SK-N-SH (cell line): ENCODE measurements around the gene MARCHF3. TPM values are rescaled to one million over a fixed set of nuclear protein-coding genes. Genes with fewer than 3 reads are reported as not detected.

Experiments used
- CTCF ChIA-PET: fragments of 300-600, 350-600 bp; formaldehyde crosslinking; extraction: SDS; loops from one replicate; lab custom pipeline; 2021; lab: Yijun Ruan, JAX
- POLR2A ChIA-PET: fragments of 350-600 bp; sonication (Branson Sonifier 250); formaldehyde crosslinking; extraction: SDS; loops from one replicate; lab custom pipeline; 2020; ENCODE audit warnings: antibody characterized with exemption, inconsistent platforms; lab: Yijun Ruan, JAX
- DNase-seq: peaks from one replicate; pipeline ENCODE4 v3.0.0; 2012
- H2AFZ ChIP-seq: fragments of 200-600 bp; sonication (generic); 2 replicates; pipeline ENCODE4 v1.8.1; 2016; ENCODE audit warnings: antibody characterized with exemption, mild to moderate bottlenecking, low read depth
- H3F3A ChIP-seq: fragments of 200-600 bp; sonication (generic); replicated peaks from 2 replicates; pipeline ENCODE3; 2016; ENCODE audit warnings: antibody characterized with exemption, mild to moderate bottlenecking; ENCODE audit not compliant: insufficient read depth
- H3K27ac ChIP-seq, 2 experiments: fragments of 200-500 bp in 1 of 2; fragments of 200-600 bp in 1 of 2; sonication (Bioruptor generic) in 1 of 2; sonication (generic), shearing (Covaris generic) in 1 of 2; 2 replicates each; pipeline versions ENCODE4 v1.5.1 to v1.6.1; 2014 to 2016; ENCODE audit warnings: low read depth in 2 of 2, inconsistent platforms in 1 of 2, low read length in 1 of 2, mild to moderate bottlenecking in 1 of 2, mixed read lengths in 1 of 2
- H3K27me3 ChIP-seq: fragments of 200-600 bp; sonication (generic), shearing (Covaris generic); 2 replicates; pipeline ENCODE4 v1.6.1; 2016; ENCODE audit warnings: mixed run types; ENCODE audit not compliant: insufficient read depth
- H3K36me3 ChIP-seq, 2 experiments: fragments of 200-500 bp in 1 of 2; fragments of 200-600 bp in 1 of 2; sonication (Bioruptor generic) in 1 of 2; sonication (generic) in 1 of 2; replicated peaks in 1 of 2; 2 replicates each; pipeline versions ENCODE3 to v1.5.1; 2014 to 2016; ENCODE audit warnings: low read length in 1 of 2, mild to moderate bottlenecking in 1 of 2; ENCODE audit not compliant: insufficient read depth in 2 of 2, control insufficient read depth in 1 of 2
- H3K4me1 ChIP-seq, 2 experiments: fragments of 200-500 bp in 1 of 2; fragments of 200-600 bp in 1 of 2; sonication (Bioruptor generic) in 1 of 2; sonication (generic), shearing (Covaris generic) in 1 of 2; 2 replicates each; pipeline versions ENCODE4 v1.5.1 to v1.6.1; 2014 to 2016; ENCODE audit warnings: low read depth in 1 of 2, low read length in 1 of 2, mixed run types in 1 of 2; ENCODE audit not compliant: insufficient read depth in 2 of 2, control insufficient read depth in 1 of 2
- H3K4me2 ChIP-seq: fragments of 200-600 bp; sonication (generic), shearing (Covaris generic); 2 replicates; pipeline ENCODE4 v1.6.1; 2017; ENCODE audit warnings: mixed run types
- H3K4me3 ChIP-seq, 2 experiments: fragments of 200-500 bp in 1 of 2; fragments of 200-600 bp in 1 of 2; sonication (Bioruptor generic) in 1 of 2; sonication (generic), shearing (Covaris generic) in 1 of 2; 2 replicates each; pipeline versions ENCODE4 v1.5.1 to v1.8.1; 2014 to 2016; ENCODE audit warnings: low read depth in 2 of 2, inconsistent platforms in 1 of 2, low read length in 1 of 2, mild to moderate bottlenecking in 1 of 2, mixed read lengths in 1 of 2, moderate library complexity in 1 of 2
- H3K79me2 ChIP-seq: fragments of 200-600 bp; sonication (generic); 2 replicates; pipeline ENCODE4 v1.8.1; 2017; ENCODE audit warnings: mild to moderate bottlenecking; ENCODE audit not compliant: insufficient read depth
- H3K9ac ChIP-seq: fragments of 200-600 bp; sonication (generic); 2 replicates; pipeline ENCODE4 v1.6.1; 2017; ENCODE audit warnings: mixed run types
- H3K9me2 ChIP-seq: fragments of 200-600 bp; sonication (generic); 2 replicates; pipeline ENCODE4 v1.6.1; 2017; ENCODE audit warnings: mixed run types
- H3K9me3 ChIP-seq: fragments of 200-600 bp; sonication (generic); 2 replicates; pipeline ENCODE4 v1.6.1; 2017; ENCODE audit warnings: mixed run types, mild to moderate bottlenecking, moderate library complexity
- H4K20me1 ChIP-seq: fragments of 200-600 bp; sonication (generic); 2 replicates; pipeline ENCODE4 v1.6.1; 2017; ENCODE audit warnings: mild to moderate bottlenecking, mixed run types; ENCODE audit not compliant: insufficient read depth
- CHD2 ChIP-seq: fragments of 150-350 bp; IDR thresholded peaks from 2 replicates; pipeline ENCODE4 v1.6.1; 2018; ENCODE audit warnings: low read length; ENCODE audit not compliant: partially characterized antibody
- FOSL2 ChIP-seq: IDR thresholded peaks from 2 replicates; pipeline ENCODE4 v1.4.0; 2012; ENCODE audit warnings: low read depth, mild to moderate bottlenecking, moderate library complexity, borderline replicate concordance
- GATA2 ChIP-seq: sonication (generic); formaldehyde crosslinking; IDR thresholded peaks from 2 replicates; pipeline ENCODE4 v1.5.0; 2020; ENCODE audit warnings: mild to moderate bottlenecking, missing genetic modification reagents
- IRF3 ChIP-seq: fragments of 150-350 bp; IDR thresholded peaks from 2 replicates; pipeline ENCODE4 v1.6.1; 2016; ENCODE audit warnings: mild to moderate bottlenecking, low read depth, low read length
- JUND ChIP-seq: IDR thresholded peaks from 2 replicates; pipeline ENCODE4 v1.4.0; 2012
- MAX ChIP-seq: IDR thresholded peaks from 2 replicates; pipeline ENCODE4 v1.4.0; 2012; ENCODE audit warnings: low read depth
- POLR2AphosphoS5 ChIP-seq: IDR thresholded peaks from 2 replicates; pipeline ENCODE4 v1.6.1; 2012; ENCODE audit warnings: low read depth, low read length
- RCOR1 ChIP-seq: fragments of 150-350 bp; IDR thresholded peaks from 2 replicates; pipeline ENCODE4 v1.6.1; 2017; ENCODE audit warnings: antibody characterized with exemption, low read length
- REST ChIP-seq: IDR thresholded peaks from 2 replicates; pipeline ENCODE4 v1.6.1; 2012; ENCODE audit warnings: mild to moderate bottlenecking, low read depth, low read length, moderate library complexity
- RFX5 ChIP-seq: IDR thresholded peaks from 2 replicates; pipeline ENCODE4 v1.6.1; 2012; ENCODE audit warnings: mild to moderate bottlenecking, improper control_type of control experiment, low read length
- SIN3A ChIP-seq: IDR thresholded peaks from 2 replicates; pipeline ENCODE4 v1.6.1; 2012; ENCODE audit warnings: low read depth, mild to moderate bottlenecking, low read length, moderate library complexity, borderline replicate concordance
- TCF12 ChIP-seq: IDR thresholded peaks from 2 replicates; pipeline ENCODE4 v1.4.0; 2012
- TEAD4 ChIP-seq: IDR thresholded peaks from 2 replicates; pipeline ENCODE4 v1.4.0; 2012; ENCODE audit warnings: mild to moderate bottlenecking, borderline replicate concordance; ENCODE audit not compliant: insufficient read depth
- USF1 ChIP-seq: IDR thresholded peaks from 2 replicates; pipeline ENCODE4 v1.4.0; 2012; ENCODE audit warnings: low read depth, borderline replicate concordance
- USF2 ChIP-seq: fragments of 150-350 bp; IDR thresholded peaks from 2 replicates; pipeline ENCODE4 v1.6.1; 2017; ENCODE audit warnings: antibody characterized with exemption, low read length, low read depth, borderline replicate concordance
- ZBTB33 ChIP-seq: IDR thresholded peaks from 2 replicates; pipeline ENCODE4 v1.4.0; 2012; ENCODE audit warnings: low read depth, borderline replicate concordance
- WGBS: methylation state at CpG from one replicate; pipeline ENCODE4 v1.1.6; 2017; ENCODE audit warnings: low lambda C conversion rate; 5-methylcytosine and 5-hydroxymethylcytosine counted together
- polyA plus RNA-seq, 3 experiments: library from polyadenylated mRNA; depleted of rRNA; stranded (reverse); fragments of >200 nt; gene quantifications; 2 replicates each; pipeline ENCODE4 v1.2.3, GENCODE V29; 2012

The MARCHF3 gene
- polyA plus RNA-seq, 1 of the 3 experiments (the other 2 are of a cell fraction), result 21.5 TPM

- 64% methylated on average over 3 of the region's 3 CpGs for WGBS
- H3K9ac ChIP-seq, result no peak overlapping the region
- POLR2A ChIA-PET, result no interaction called here
Measured at GRCh38 chr5:127041571-127041970, 11.2 kb upstream of the MARCHF3 start.

More at GRCh38 chr5:127041571-127041970, 11.2 kb upstream of the MARCHF3 start:
- H3K9me2 ChIP-seq, result no peaks in the 10 kb centered on the region
- CTCF ChIA-PET, result interaction anchor here (1.4 kb wide), 1 partner anchor 12 kb away, joined by 5 read pairs; no protein-coding TSS in a partner anchor
- no peaks in the 10 kb centered on the region for H4K20me1 ChIP-seq
- TF ChIP-seq RFX5 (no peak), CHD2 (no peak), IRF3 (no peak), USF1 (no peak), POLR2AphosphoS5 (no peak), SIN3A (no peak), RCOR1 (no peak), ZBTB33 (no peak), REST (no peak), FOSL2 (peak; percentile 47; the same call in 1 of the 2 replicates), GATA2 (CRISPR knock-in tag) (no peak), MAX (no peak), TCF12 (peak; percentile 24; the same call in 1 of the 2 replicates), JUND (peak; percentile 39; the same call in 1 of the 2 replicates), USF2 (no peak), TEAD4 (no peak)
- no peaks in the 10 kb centered on the region for H3K27me3 ChIP-seq
- H3K79me2 ChIP-seq, result no peaks in the 10 kb centered on the region
- H3F3A ChIP-seq, result peaks cover 8% of the 10 kb centered on the region
- H3K36me3 ChIP-seq, result no peaks in the 10 kb centered on the region
- H3K4me2 ChIP-seq, result peak overlapping the region; percentile 49; the same call in 1 of the 2 replicates
- H2AFZ ChIP-seq, result peak overlapping the region; percentile 58; the same call in 1 of the 2 replicates
- no peak overlapping the region for H3K4me3 ChIP-seq
- no peak for DNase-seq
- H3K27ac ChIP-seq, result peak overlapping the region in 1 of 2 experiments; percentile 7; a peak in 1 of 4 replicates
- peaks cover 0 to 9% of the 10 kb centered on the region in 2 experiments; a peak in 2 of 4 replicates for H3K4me1 ChIP-seq
- H3K9me3 ChIP-seq, result no peaks in the 10 kb centered on the region
